Measurements from ENCODE around the gene FAM9B.

The FAM9B gene

GRCh38 chrX:9033989-9034388 lies at the start of gene FAM9B:
Gene FAM9B, minus strand, starts transcription at chrX:9034127. Its CDS starts 1,141 bp downstream, at chrX:9032986.
- Histone ChIP-seq H4K20me1 (ENCODE audit: insufficient read depth) (no peaks in the 10 kb centered on the region), H3K4me3 (IDR thresholded peaks at IDR 0.05; ENCODE audit: insufficient read depth, low read depth, low read length) (no peak within 1 kb of the TSS), H3K27ac (no peak within 1 kb of the TSS), H3K79me2 (ENCODE audit: insufficient read depth, low read depth) (no peaks in the 10 kb centered on the region), H3K9ac (no peak within 1 kb of the TSS), H3K4me2 (no peak within 1 kb of the TSS), H3K27me3 (ENCODE audit: insufficient read depth, low read depth) (no peaks in the 10 kb centered on the region), H3K36me3 (ENCODE audit: insufficient read depth) (no peaks in the 10 kb centered on the region), H2AFZ (ENCODE audit: low read depth) (no peak within 1 kb of the TSS), H3K4me1 (ENCODE audit: low read depth, poor library complexity, severe bottlenecking) (no peaks in the 10 kb centered on the region)
- TF ChIP-seq, protein P1, sequence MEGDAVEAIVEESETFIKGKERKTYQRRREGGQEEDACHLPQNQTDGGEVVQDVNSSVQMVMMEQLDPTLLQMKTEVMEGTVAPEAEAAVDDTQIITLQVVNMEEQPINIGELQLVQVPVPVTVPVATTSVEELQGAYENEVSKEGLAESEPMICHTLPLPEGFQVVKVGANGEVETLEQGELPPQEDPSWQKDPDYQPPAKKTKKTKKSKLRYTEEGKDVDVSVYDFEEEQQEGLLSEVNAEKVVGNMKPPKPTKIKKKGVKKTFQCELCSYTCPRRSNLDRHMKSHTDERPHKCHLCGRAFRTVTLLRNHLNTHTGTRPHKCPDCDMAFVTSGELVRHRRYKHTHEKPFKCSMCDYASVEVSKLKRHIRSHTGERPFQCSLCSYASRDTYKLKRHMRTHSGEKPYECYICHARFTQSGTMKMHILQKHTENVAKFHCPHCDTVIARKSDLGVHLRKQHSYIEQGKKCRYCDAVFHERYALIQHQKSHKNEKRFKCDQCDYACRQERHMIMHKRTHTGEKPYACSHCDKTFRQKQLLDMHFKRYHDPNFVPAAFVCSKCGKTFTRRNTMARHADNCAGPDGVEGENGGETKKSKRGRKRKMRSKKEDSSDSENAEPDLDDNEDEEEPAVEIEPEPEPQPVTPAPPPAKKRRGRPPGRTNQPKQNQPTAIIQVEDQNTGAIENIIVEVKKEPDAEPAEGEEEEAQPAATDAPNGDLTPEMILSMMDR (conservative IDR thresholded peaks at IDR 0.05; ENCODE audit: low read depth, low read length): no peak

DNA sequence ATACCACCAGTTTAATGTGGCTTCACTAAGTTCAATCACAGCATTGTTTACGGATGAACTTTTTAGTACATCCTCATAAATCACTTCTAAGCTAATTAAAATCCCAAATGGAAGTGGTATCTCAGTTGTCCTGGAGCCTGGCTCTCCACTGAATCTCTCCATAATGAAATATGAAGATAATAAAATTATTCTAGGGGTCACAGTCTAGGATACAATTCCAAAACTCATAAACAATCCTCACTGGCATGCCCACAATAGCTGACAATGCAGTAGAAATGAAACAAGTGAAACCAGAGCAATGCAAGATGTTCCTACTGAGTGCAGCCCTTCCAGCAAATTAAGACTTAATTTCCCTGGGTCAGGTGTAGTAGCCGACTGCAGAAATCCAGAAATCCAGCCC lies 47.3 kb upstream of the FAM9B start:
- no peak overlapping the region for H2AFZ ChIP-seq (ENCODE audit: low read depth)
- no peaks in the 10 kb centered on the region for H3K4me1 ChIP-seq (ENCODE audit: low read depth, poor library complexity, severe bottlenecking)
- TF ChIP-seq, protein P1 (conservative IDR thresholded peaks at IDR 0.05; ENCODE audit: low read depth, low read length): no peak

DNA sequence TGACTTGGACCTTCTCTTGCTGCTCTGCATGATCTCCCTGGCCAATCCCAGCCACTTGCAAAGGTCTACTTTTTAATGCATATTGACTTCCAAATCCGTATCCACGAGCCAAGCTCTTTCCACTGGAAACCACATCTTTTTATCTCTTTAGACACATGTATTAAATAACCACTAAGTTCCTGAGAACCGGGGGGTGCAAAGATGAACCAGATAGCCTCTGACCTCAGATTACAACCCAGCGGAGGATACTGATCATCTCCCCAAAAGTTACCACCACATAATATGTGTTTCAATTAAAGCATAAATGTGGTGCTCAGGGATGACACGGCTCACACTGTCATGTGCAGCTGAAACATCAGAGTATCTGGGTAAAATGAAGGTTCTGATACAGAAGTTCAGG lies 40.4 kb upstream of the FAM9B start:
- no peaks in the 10 kb centered on the region for H3K79me2 ChIP-seq (ENCODE audit: insufficient read depth, low read depth)
- H4K20me1 ChIP-seq (ENCODE audit: insufficient read depth): no peaks in the 10 kb centered on the region
- no peaks in the 10 kb centered on the region for H3K36me3 ChIP-seq (ENCODE audit: insufficient read depth)
- no peak overlapping the region for H2AFZ ChIP-seq (ENCODE audit: low read depth)
- no peak overlapping the region for H3K4me2 ChIP-seq
- H3K9ac ChIP-seq: no peak overlapping the region
- TF ChIP-seq, protein P1 (conservative IDR thresholded peaks at IDR 0.05; ENCODE audit: low read depth, low read length): no peak
- H3K4me3 ChIP-seq (IDR thresholded peaks at IDR 0.05; ENCODE audit: insufficient read depth, low read depth, low read length): no peak overlapping the region
- H3K27ac ChIP-seq: no peak overlapping the region
- no peaks in the 10 kb centered on the region for H3K4me1 ChIP-seq (ENCODE audit: low read depth, poor library complexity, severe bottlenecking)
- H3K27me3 ChIP-seq (ENCODE audit: insufficient read depth, low read depth): no peaks in the 10 kb centered on the region

More for the DNA sequence above, 47.3 kb upstream of the FAM9B start:
- Histone ChIP-seq H3K36me3 (ENCODE audit: insufficient read depth) (no peaks in the 10 kb centered on the region), H3K4me3 (IDR thresholded peaks at IDR 0.05; ENCODE audit: insufficient read depth, low read depth, low read length) (no peak overlapping the region), H3K4me2 (no peak overlapping the region), H3K27ac (no peak overlapping the region), H4K20me1 (ENCODE audit: insufficient read depth) (no peaks in the 10 kb centered on the region), H3K27me3 (ENCODE audit: insufficient read depth, low read depth) (no peaks in the 10 kb centered on the region), H3K9ac (no peak overlapping the region), H3K79me2 (ENCODE audit: insufficient read depth, low read depth) (no peaks in the 10 kb centered on the region)

DNA sequence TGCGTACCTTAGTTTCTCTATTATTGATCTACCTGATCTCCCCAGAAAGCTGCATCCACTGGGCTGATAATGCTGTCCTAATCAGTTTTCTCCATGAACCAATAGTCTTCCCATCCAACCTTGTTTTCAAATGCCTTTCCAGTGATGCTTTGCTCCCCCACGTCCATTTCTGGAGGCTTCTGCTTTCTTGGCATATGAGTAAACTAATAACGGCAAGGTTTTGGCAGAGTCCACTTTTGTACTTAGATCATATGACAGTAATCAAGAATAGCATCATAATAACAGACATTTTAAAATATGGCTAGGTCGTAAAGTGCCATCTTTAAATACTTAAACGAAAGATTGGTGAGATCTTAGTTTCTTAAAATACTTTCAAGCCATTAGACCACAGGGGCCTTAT lies 38.4 kb upstream of the FAM9B start:
- no peaks in the 10 kb centered on the region for H3K27me3 ChIP-seq (ENCODE audit: insufficient read depth, low read depth)
- H3K4me1 ChIP-seq (ENCODE audit: low read depth, poor library complexity, severe bottlenecking): no peaks in the 10 kb centered on the region
- H3K9ac ChIP-seq: no peak overlapping the region
- H3K79me2 ChIP-seq (ENCODE audit: insufficient read depth, low read depth): no peaks in the 10 kb centered on the region
- H3K4me2 ChIP-seq: no peak overlapping the region
- no peak overlapping the region for H2AFZ ChIP-seq (ENCODE audit: low read depth)
- TF ChIP-seq, protein P1 (conservative IDR thresholded peaks at IDR 0.05; ENCODE audit: low read depth, low read length): no peak
- H3K36me3 ChIP-seq (ENCODE audit: insufficient read depth): no peaks in the 10 kb centered on the region
- H4K20me1 ChIP-seq (ENCODE audit: insufficient read depth): no peaks in the 10 kb centered on the region
- H3K4me3 ChIP-seq (IDR thresholded peaks at IDR 0.05; ENCODE audit: insufficient read depth, low read depth, low read length): no peak overlapping the region
- H3K27ac ChIP-seq: no peak overlapping the region

All from KMS-11 (cell line).